ENCODE data around the gene TRIM41.
"Not testable (repeated sequence)": the region's sequence is repeated elsewhere in the genome, so short reads cannot be mapped to it uniquely, and the experiment has no call there.

Gene TRIM41
- total RNA-seq = 7.9 to 36.6 (median 15.3) reads per million in 17 experiments

DNA sequence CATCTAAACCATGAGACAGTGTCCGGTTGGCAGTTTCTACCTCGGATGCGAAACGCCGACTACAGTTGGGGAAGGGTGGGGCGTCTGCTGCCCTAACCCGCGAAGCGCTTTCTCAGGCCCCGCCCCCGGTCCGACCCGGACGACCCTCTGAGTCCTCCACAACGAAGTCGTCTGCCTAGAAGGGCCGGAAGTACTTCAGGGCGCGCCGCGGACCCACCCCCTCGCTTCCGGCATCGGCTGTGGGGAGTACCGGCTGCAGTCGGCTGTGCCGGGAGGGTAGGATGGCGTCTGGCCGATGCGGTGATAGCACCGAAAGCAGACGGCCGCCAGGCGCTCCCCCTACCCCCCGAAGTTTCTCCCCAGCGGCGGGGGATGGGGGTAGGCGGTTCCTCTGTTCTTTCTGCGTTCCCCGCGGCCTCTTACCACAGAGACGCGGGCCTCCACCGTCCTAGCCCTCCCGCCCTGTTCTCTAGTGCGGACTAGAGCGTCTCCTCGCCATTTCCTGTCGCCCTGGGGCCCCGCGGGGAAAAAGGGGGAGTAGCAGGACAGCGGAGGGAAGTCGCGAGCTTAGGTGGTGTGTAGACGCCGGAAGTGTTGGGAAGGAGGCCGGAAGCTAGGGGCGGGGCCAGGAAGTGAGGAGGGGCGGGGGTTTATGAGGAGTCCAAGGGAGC is at the start of gene TRIM41:
TRIM41 (plus strand) TSS at position 224 of the 671 bp plus-strand sequence. CDS start 719 bp downstream, outside the sequence.
- peak; percentile 98 to 99 (median 98) for DNase-seq

- peak in 1 of 4 experiments; percentile 20 for DNase-seq
Observed at GRCh38 chr5:181173420-181174342, 49.4 kb upstream of the TRIM41 start.

DNA sequence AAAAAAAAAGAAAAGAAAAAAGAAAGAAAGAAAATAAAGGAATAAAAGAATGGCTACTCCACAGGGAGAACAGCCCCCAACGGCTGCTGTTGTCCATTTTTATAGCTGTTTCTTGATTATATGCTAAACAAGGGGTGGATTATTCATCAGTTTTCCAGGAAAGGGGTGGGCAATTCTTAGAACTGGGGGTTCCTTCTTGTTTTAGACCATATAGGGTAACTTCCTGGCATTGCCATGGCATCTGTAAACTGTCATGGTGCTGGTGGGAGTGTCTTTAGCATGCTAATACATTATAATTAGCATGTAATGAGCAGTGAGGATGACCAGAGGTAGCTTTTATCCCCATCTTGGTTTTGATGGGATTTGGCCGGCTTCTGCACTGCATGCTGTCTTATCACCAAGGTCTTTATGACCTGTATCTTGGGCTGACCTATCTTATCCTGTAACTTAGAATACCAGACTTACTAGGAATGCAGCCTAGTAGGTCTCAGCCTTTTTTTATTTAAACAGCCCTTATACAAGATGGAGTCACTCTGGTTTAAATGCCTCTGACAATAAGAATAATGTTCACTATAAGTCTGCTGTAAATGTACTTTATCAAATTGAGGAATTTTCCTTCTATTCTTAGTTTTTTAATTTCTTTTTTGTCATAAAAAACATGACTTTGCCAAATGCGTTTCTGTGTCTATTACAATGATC is 46.7 kb upstream of the TRIM41 start:
- no peak for DNase-seq

DNA sequence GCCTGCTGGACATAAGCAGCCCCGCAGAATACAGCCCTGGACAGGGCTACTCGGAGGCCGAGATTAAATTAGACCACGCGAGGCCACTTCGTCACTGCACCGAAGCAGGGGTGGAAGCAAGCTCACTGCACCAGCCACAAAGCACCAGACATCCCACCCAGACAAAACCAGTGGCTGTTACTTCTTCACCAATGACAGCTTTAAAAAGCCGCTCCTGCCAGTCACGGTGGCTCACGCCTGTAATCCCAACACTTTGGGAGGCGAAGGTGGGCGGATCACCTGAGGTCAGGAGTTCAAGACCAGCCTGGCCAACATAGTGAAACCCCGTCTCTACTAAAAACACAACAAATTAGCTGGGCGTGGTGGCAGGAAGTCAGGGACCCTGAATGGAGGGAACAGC is 45.5 kb upstream of the TRIM41 start:
- DNase-seq = not testable (repeated sequence)

- DNase-seq = peak; percentile 62 to 81 (median 76)
Observed at GRCh38 chr5:181181650-181182565, 41.2 kb upstream of the TRIM41 start.

DNA sequence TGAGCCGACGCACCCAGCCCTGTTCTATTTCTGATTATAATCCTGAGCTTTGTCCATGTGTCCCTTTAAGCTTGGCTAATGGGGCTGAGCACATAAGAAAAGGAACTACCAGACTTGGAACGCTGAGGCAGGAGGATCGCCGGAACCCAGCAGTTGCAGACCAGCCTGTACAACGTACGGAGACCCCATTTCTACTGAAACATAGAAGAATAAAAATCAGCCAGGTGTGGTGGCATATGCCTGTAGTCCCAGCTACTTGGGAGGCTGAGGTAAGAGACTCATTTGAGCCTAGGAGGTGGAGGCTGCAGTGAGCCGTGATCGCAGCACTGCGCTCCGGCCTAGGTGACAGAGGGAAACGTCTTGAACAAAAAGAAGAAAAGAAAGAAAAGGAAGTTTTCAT is 40.4 kb upstream of the TRIM41 start:
- DNase-seq = no peak

DNA sequence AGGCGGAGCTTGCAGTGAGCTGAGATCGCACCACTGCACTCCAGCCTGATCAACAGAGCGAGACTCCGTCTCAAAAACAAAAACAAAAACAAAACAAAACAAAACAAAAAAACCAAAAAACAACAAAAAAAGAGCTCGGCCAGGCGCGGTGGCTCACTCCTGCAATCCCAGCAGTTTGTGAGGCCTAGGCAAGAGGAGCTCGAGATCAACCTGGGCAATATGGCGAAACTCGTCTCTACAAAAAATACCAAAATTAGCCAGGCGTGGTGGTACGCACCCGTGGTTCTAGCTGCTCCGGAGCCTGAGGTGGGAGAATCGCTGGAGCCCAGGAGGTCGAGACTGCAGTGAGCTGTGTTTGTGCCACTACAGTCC is 38.2 kb upstream of the TRIM41 start:
- DNase-seq = no peak

GRCh38 chr5:181185560-181185959 is 37.5 kb upstream of the TRIM41 start:
- no peak for DNase-seq

DNA sequence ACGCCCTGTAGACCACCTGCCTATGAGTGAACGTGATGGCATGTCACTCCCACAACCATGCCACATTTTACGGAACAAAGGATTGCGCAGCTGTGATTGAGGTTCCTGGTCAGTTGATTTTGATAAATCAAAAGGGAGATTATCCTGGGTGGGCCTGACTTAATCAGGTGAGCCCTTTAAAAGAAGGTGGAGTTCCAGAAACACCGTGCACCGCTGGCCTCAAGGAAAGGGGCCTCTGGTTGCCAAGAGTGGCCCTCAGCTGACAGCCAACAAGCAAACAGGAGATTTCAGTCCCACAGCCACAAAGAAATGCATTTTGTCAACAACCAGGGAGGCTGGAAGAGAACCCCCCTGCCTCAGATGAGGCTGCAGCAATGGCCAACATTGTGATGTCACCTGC is 37.1 kb upstream of the TRIM41 start:
- no peak for DNase-seq

GRCh38 chr5:181186986-181187499 is 36.0 kb upstream of the TRIM41 start:
- DNase-seq = no peak

DNA sequence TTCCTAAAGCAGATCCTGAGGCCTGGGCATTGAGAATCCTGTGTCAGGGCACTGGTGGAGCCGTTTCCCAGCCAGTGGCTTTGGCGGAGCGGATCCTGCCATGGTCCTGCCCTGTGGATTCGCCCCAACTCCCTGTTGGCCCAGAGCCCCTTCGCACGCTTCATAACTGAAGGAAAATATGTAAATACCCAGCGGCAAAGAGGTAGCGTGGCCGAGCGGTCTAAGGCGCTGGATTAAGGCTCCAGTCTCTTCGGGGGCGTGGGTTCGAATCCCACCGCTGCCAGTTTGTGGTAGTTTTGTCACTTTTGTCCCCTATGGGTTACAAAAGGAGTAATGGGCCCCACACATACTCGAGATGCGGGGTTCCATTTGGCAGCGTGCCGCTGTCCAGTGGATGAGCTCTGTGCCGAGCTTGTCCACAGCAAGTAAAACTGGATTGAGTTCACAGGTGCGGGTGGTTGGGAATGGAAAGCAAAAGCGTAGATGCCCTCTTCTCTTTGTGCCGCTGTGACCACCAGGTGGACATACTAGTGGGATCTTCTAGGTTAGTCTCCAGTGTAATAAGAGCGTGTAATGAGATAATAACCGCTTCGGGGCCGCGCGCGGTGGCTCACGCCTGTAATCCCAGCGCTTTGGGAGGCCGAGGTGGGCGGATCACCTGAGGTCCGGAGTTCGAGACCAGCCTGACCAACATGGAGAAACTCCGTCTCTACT is 35.4 kb upstream of the TRIM41 start:
- DNase-seq = peak; percentile 71 to 80 (median 76)

GRCh38 chr5:181188700-181189362 is 34.2 kb upstream of the TRIM41 start:
- DNase-seq = peak; percentile 81 to 91 (median 85)

DNA sequence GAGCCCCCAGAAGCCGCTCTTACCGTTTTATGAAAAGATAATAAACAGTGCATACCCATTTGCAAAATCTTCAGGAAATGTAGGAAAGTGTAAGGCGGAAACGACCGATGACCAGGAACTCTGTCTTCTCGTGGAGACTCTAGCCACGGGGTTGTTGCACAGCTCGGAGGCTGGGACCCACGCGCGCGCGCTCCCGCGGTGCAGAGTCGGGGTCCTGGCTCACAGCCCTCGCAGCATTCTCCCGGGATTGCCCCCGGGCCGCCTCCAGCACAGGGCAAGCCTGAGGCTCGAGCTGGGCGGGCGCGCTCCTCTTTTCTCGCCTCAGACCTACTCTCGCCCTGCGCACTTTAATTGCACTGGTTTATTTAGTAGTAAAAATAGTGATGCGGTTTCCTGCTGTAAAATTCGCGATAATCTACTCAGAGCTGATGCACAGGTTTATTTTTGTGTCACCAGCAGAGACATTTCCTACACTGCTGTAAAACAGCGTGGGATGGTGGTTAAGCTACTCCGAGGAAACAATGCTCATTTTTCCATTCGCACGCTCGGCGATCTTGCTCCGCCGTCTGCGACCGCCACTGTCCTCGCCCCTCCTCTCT is 33.6 kb upstream of the TRIM41 start:
- DNase-seq = peak in 3 of 4 experiments; percentile 51 to 64 (median 59)

- peak in 1 of 4 experiments; percentile 33 for DNase-seq
Observed at GRCh38 chr5:181189962-181190710, 32.9 kb upstream of the TRIM41 start.

GRCh38 chr5:181190711-181191525 is 32.2 kb upstream of the TRIM41 start:
- DNase-seq = peak in 3 of 4 experiments; percentile 47 to 79 (median 70)

- DNase-seq = peak; percentile 98 to 99 (median 98)
Observed at GRCh38 chr5:181191526-181192336, 31.4 kb upstream of the TRIM41 start.

GRCh38 chr5:181192337-181193046 is 30.6 kb upstream of the TRIM41 start:
- DNase-seq = no peak

Data from suppressor macrophage (primary cell).